MCF 10A (cell line): ENCODE data around the gene NXPH3. TPM values are rescaled to one million over a fixed set of nuclear protein-coding genes. Genes with fewer than 3 reads are reported as not detected.

Experiments used
- BruUV-seq: library from RNA; stranded (reverse); fragments of 400-500 nt; replicated peaks from 2 replicates; lab custom pipeline; 2021; lab: Mats Ljungman, UMichigan
- CTCF ChIA-PET: fragments of 300-600 bp; sonication (Branson Sonifier 250); formaldehyde crosslinking; extraction: SDS; loops from one replicate; lab custom pipeline; 2021; ENCODE audit warnings: antibody characterized with exemption, inconsistent platforms; lab: Yijun Ruan, JAX
- POLR2A ChIA-PET: fragments of 300-600, 350-650 bp; sonication (Branson Sonifier 250); formaldehyde crosslinking; extraction: SDS; loops from one replicate; lab custom pipeline; 2020; ENCODE audit warnings: antibody characterized with exemption, inconsistent platforms; lab: Yijun Ruan, JAX
- DNase-seq: peaks from one replicate; pipeline ENCODE4 v3.0.0-alpha.2; 2018; ENCODE audit not compliant: unreplicated experiment
- H3K27ac Mint-ChIP-seq: one replicate; pipeline ENCODE4 v1.8.0; 2022; ENCODE audit warnings: mild to moderate bottlenecking, low read depth, mixed read lengths; ENCODE audit not compliant: unreplicated experiment
- H3K27me3 Mint-ChIP-seq: one replicate; pipeline ENCODE4 v1.8.0; 2022; ENCODE audit warnings: mixed read lengths; ENCODE audit not compliant: insufficient read depth, unreplicated experiment
- H3K36me3 Mint-ChIP-seq: one replicate; pipeline ENCODE4 v1.8.0; 2022; ENCODE audit warnings: mild to moderate bottlenecking, moderate library complexity, mixed read lengths; ENCODE audit not compliant: insufficient read depth, unreplicated experiment
- H3K4me1 Mint-ChIP-seq: one replicate; pipeline ENCODE4 v1.8.0; 2022; ENCODE audit warnings: mixed read lengths; ENCODE audit not compliant: insufficient read depth, unreplicated experiment
- H3K4me3 Mint-ChIP-seq: one replicate; pipeline ENCODE4 v1.8.0; 2022; ENCODE audit warnings: mild to moderate bottlenecking, moderate library complexity, mixed read lengths; ENCODE audit not compliant: unreplicated experiment
- H3K9me3 Mint-ChIP-seq: one replicate; pipeline ENCODE4 v1.8.0; 2022; ENCODE audit warnings: mixed read lengths; ENCODE audit not compliant: unreplicated experiment
- CTCF ChIP-seq: fragments of 200-600 bp; IDR thresholded peaks from one replicate; pipeline ENCODE4 v1.8.0; 2022; ENCODE audit warnings: antibody characterized with exemption, mild to moderate bottlenecking; ENCODE audit not compliant: unreplicated experiment
- intact Hi-C: fragments of 100-400 bp; cut with micrococcal nuclease; formaldehyde crosslinking; loops from 2 replicates; pipeline ENCODE4 v1.14.1; 2022
- total RNA-seq: library from RNA; stranded (reverse); gene quantifications from 2 replicates; pipeline ENCODE4 v1.2.3, GENCODE V29; 2022

Gene NXPH3
- total RNA-seq, 1 experiment from 2014 or later: not detected

- intact Hi-C loops: no loop called here
- Mint-ChIP-seq H3K4me1 (no peaks in the 10 kb centered on the region), H3K27me3 (no peaks in the 10 kb centered on the region), H3K9me3 (no peaks in the 10 kb centered on the region), H3K36me3 (peaks cover 75% of the 10 kb centered on the region), H3K4me3 (no peak overlapping the region), H3K27ac (no peak overlapping the region)
- no peak for TF ChIP-seq CTCF
- BruUV-seq: no TSS peak
- ChIA-PET POLR2A (interaction anchor here (0.6 to 1.3 kb wide), 4 partner anchors 9 to 16 kb away, joined by 3 to 10 read pairs (median 3); no protein-coding TSS in a partner anchor), CTCF (interaction anchor here (0.7 to 0.9 kb wide), 2 partner anchors 20 to 77 kb away, joined by 3 read pairs; no protein-coding TSS in a partner anchor)
- DNase-seq: no peak
Observed at GRCh38 chr17:49618028-49618611, 42.4 kb downstream of the NXPH3 start.

- H3K9me3 Mint-ChIP-seq: no peaks in the 10 kb centered on the region
- intact Hi-C loops: no loop called here
- ChIA-PET CTCF (no interaction called here), POLR2A (interaction anchor here (0.7 kb wide), 1 partner anchor 23 kb away, joined by 3 read pairs; no protein-coding TSS in a partner anchor)
- H3K27ac Mint-ChIP-seq: no peak overlapping the region
- peaks cover 7% of the 10 kb centered on the region for H3K4me1 Mint-ChIP-seq
- no peak for TF ChIP-seq CTCF
- BruUV-seq: no TSS peak
- H3K4me3 Mint-ChIP-seq: no peak overlapping the region
- H3K27me3 Mint-ChIP-seq: no peaks in the 10 kb centered on the region
- DNase-seq: no peak
- H3K36me3 Mint-ChIP-seq: peaks cover 76% of the 10 kb centered on the region
Observed at GRCh38 chr17:49621420-49621819, 45.7 kb downstream of the NXPH3 start.

- H3K9me3 Mint-ChIP-seq: no peaks in the 10 kb centered on the region
- H3K36me3 Mint-ChIP-seq: peaks cover 70% of the 10 kb centered on the region
- no TSS peak for BruUV-seq
- intact Hi-C loops: no loop called here
- no peaks in the 10 kb centered on the region for H3K27me3 Mint-ChIP-seq
- POLR2A ChIA-PET: interaction anchor here (1.2 kb wide), 1 partner anchor 19 kb away, joined by 4 read pairs; no protein-coding TSS in a partner anchor
- CTCF ChIA-PET: no interaction called here
- no peak for TF ChIP-seq CTCF
- H3K27ac Mint-ChIP-seq: no peak overlapping the region
- no peak for DNase-seq
- peaks cover 7% of the 10 kb centered on the region for H3K4me1 Mint-ChIP-seq
- no peak overlapping the region for H3K4me3 Mint-ChIP-seq
Observed at GRCh38 chr17:49621946-49622529, 46.4 kb downstream of the NXPH3 start.

GRCh38 chr17:49624896-49625295, 49.2 kb downstream of the NXPH3 start:
- peaks cover 48% of the 10 kb centered on the region for H3K36me3 Mint-ChIP-seq
- TF ChIP-seq CTCF: no peak
- no peaks in the 10 kb centered on the region for H3K27me3 Mint-ChIP-seq
- ChIA-PET POLR2A (interaction anchor here (0.7 to 1.4 kb wide), 3 partner anchors 13 to 68 kb away, joined by 3 to 5 read pairs (median 4); no protein-coding TSS in a partner anchor), CTCF (interaction anchor here (0.6 to 0.9 kb wide), 2 partner anchors 50 to 76 kb away, joined by 4 to 5 read pairs; no protein-coding TSS in a partner anchor)
- H3K4me3 Mint-ChIP-seq: no peak overlapping the region
- H3K4me1 Mint-ChIP-seq: peaks cover 15% of the 10 kb centered on the region
- no peaks in the 10 kb centered on the region for H3K9me3 Mint-ChIP-seq
- DNase-seq: peak; percentile 13
- H3K27ac Mint-ChIP-seq: no peak overlapping the region
- BruUV-seq: no TSS peak
- intact Hi-C loops: no loop called here
